Measurements from ENCODE around the gene DCST2. TPM values are rescaled to one million over a fixed set of nuclear protein-coding genes. Genes with fewer than 3 reads are reported as not detected.

Gene DCST2
- total RNA-seq, 1 experiment from 2014 or later: 0.18 TPM

DNA sequence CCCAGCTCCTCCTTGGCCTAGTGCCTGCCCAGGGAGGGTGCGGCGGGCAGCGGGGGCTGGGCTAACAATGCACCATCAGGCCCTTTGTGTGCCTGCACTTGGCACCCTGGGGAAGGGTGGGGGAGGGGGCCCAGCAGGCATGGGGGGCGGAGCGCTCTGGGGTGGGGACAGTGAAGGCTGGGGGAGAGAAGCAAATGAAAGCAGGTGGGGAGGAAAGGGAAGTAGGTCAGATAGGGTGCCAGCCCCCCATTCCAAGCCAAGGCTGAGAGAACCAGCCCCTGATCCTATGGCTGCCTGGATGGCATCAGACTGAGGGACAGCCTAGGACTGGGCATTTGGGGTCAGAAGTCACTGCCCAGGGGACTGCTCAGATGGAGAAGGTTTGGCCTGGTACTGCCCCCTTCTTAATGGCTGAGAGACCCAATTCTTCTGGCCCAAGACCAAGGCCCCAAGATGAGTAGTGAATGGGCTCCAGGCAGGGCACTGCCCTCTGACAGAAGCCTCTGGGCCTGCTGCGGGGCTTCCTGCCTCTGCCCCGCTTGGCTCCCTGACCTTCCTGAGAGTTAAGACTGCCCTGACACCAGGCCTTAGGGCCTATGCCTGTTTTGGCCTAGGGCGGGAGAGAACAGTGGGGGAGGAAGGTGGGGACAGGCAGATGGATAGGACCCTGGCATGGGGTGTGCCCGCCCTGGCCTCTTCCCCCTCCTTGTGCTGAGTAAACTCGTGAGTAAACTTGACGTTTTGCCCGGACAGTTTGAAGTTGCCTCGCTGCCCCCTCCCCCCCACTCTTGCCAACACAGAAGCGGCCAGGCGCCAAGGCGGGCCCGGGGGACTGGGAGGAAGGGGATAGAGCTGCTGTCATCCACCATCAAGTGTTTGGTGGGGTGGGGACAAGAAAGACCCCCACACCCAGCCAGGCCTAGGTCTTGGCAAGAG is 28.2 kb downstream of the DCST2 start:
- no peaks in the 10 kb centered on the region for H3K9me2 ChIP-seq (replicated peaks; ENCODE audit: low read length)
- CTCF ChIA-PET: interaction anchor here (0.9 kb wide), 1 partner anchor 44 kb away, joined by 5 read pairs; the partner anchor contains the start of gene PYGO2
- peaks cover 78% of the 10 kb centered on the region for H3K79me2 ChIP-seq (ENCODE audit: low read length)
- peak overlapping the region; percentile 88 for H3K27ac ChIP-seq (ENCODE audit: low read length)
- H4K20me1 ChIP-seq (ENCODE audit: low read length): 0 out of 2 replicates have a peak, but pooled peaks cover 3% of the 10 kb centered on the region
- TF ChIP-seq EZH2 (IDR thresholded peaks at IDR 0.05; ENCODE audit: low read length, unreplicated experiment) (no peak), EZH2phosphoT487 (IDR thresholded peaks at IDR 0.05; ENCODE audit: borderline replicate concordance, low read length) (no peak)
- TF ChIP-seq, protein P1, sequence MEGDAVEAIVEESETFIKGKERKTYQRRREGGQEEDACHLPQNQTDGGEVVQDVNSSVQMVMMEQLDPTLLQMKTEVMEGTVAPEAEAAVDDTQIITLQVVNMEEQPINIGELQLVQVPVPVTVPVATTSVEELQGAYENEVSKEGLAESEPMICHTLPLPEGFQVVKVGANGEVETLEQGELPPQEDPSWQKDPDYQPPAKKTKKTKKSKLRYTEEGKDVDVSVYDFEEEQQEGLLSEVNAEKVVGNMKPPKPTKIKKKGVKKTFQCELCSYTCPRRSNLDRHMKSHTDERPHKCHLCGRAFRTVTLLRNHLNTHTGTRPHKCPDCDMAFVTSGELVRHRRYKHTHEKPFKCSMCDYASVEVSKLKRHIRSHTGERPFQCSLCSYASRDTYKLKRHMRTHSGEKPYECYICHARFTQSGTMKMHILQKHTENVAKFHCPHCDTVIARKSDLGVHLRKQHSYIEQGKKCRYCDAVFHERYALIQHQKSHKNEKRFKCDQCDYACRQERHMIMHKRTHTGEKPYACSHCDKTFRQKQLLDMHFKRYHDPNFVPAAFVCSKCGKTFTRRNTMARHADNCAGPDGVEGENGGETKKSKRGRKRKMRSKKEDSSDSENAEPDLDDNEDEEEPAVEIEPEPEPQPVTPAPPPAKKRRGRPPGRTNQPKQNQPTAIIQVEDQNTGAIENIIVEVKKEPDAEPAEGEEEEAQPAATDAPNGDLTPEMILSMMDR (conservative IDR thresholded peaks at IDR 0.05; ENCODE audit: low read depth, low read length): no peak
- POLR2A ChIA-PET (ENCODE audit: unreplicated experiment): no interaction called here
- peaks cover 12% of the 10 kb centered on the region; the same call in 1 of the 2 replicates for H3K36me3 ChIP-seq (ENCODE audit: low read depth, low read length)
- H3K4me3 ChIP-seq (ENCODE audit: low read length): peak overlapping the region; percentile 83
- BruUV-seq (replicated peaks): no TSS peak
- H3K4me2 ChIP-seq (ENCODE audit: low read length): peak overlapping the region; percentile 98
- DNase-seq (peak; percentile 90), ATAC-seq (peak; percentile 24)
- H3F3A ChIP-seq (ENCODE audit: low read length, unreplicated experiment): peaks cover 4% of the 10 kb centered on the region
- intact Hi-C loops (cut with micrococcal nuclease): loop anchor here (1.0 kb wide), 1 partner anchor 12 kb away; no protein-coding TSS in a partner anchor
- H3K9me3 ChIP-seq (ENCODE audit: low read length): no peaks in the 10 kb centered on the region
- peak overlapping the region; percentile 12; the same call in 1 of the 2 replicates for H2AFZ ChIP-seq (ENCODE audit: low read length)
- peak overlapping the region; percentile 61 for H3K9ac ChIP-seq (ENCODE audit: low read length)
- no peaks in the 10 kb centered on the region for H3K27me3 ChIP-seq (ENCODE audit: low read length)
- H3K4me1 ChIP-seq (ENCODE audit: insufficient read depth, low read length): peaks cover 42% of the 10 kb centered on the region

DNA sequence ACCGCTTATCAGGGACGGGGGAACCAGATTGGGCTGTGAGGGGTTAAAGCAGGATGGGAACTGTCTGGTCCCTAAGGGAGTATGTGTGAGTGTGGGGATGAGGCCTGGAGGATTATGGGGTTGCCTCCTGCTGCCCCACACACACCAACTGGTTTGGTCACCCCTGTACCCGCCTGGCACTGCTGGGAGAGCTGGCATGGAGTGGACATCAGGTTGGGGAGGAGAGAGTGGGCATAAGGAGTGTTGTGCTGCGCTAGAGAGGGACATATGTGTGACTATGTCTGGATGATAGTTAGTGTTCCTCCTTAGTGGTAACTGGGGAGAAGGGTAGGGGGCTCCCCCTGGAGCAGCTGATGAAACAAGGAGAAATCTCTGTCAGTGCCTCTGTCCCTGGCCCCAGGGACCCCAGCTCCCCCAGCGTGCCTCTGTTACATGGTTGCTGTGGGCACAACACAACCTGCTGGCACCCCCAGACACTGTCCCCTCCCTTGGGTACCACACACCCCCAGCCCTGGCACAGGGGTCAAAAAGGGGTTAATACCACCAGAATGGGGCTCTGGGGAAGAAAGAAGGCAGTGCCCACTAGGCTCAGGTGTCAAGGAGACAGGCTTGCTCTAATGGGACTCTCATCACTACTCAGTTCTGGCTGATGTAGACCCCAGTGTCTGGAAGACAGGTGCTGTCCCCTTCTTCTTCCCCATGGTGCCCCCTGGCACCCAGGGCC is 29.1 kb downstream of the DCST2 start:
- Histone ChIP-seq H3K27me3 (ENCODE audit: low read length) (no peaks in the 10 kb centered on the region), H3K4me1 (ENCODE audit: insufficient read depth, low read length) (peaks cover 50% of the 10 kb centered on the region), H3K4me3 (ENCODE audit: low read length) (peak overlapping the region; percentile 83), H4K20me1 (ENCODE audit: low read length) (0 out of 2 replicates have a peak, but pooled peaks cover 3% of the 10 kb centered on the region), H3F3A (ENCODE audit: low read length, unreplicated experiment) (peaks cover 4% of the 10 kb centered on the region), H3K9me3 (ENCODE audit: low read length) (no peaks in the 10 kb centered on the region), H3K9ac (ENCODE audit: low read length) (peak overlapping the region; percentile 74), H3K27ac (ENCODE audit: low read length) (peak overlapping the region; percentile 88), H3K36me3 (ENCODE audit: low read depth, low read length) (peaks cover 9% of the 10 kb centered on the region; the same call in 1 of the 2 replicates), H2AFZ (ENCODE audit: low read length) (peak overlapping the region; percentile 61; the same call in 1 of the 2 replicates), H3K79me2 (ENCODE audit: low read length) (peaks cover 69% of the 10 kb centered on the region), H3K9me2 (replicated peaks; ENCODE audit: low read length) (no peaks in the 10 kb centered on the region), H3K4me2 (ENCODE audit: low read length) (peak overlapping the region; percentile 98)
- ATAC-seq: no peak
- POLR2A ChIA-PET (ENCODE audit: unreplicated experiment): no interaction called here
- DNase-seq: no peak
- CTCF ChIA-PET: interaction anchor here (0.6 to 4.1 kb wide), 3 partner anchors 13 to 72 kb away, joined by 3 to 16 read pairs (median 5); partner anchors contain the start of gene PYGO2
- BruUV-seq (replicated peaks): no TSS peak
- intact Hi-C loops (cut with micrococcal nuclease): loop anchor here (1.0 kb wide), 1 partner anchor 13 kb away; no protein-coding TSS in a partner anchor
- no peak for TF ChIP-seq EZH2 (IDR thresholded peaks at IDR 0.05; ENCODE audit: low read length, unreplicated experiment)
- no peak for TF ChIP-seq EZH2phosphoT487 (IDR thresholded peaks at IDR 0.05; ENCODE audit: borderline replicate concordance, low read length)
- TF ChIP-seq, protein P1 (conservative IDR thresholded peaks at IDR 0.05; ENCODE audit: low read depth, low read length): no peak

All from PC-3 (cell line).